ACC112 (cell line): ENCODE results near the gene FGGY.
A peak's percentile ranks its signal among the peaks of the same experiment; 100 is the strongest.
"Not testable (repeated sequence)": the region's sequence is repeated elsewhere in the genome, so short reads cannot be mapped to it uniquely, and the experiment has no call there.

ENCODE experiments used
- H2AFZ ChIP-seq: fragments of 200-600 bp; sonication (generic); one replicate; pipeline ENCODE4 v1.6.0; 2017; ENCODE audit warnings: antibody characterized with exemption, low read length; ENCODE audit not compliant: unreplicated experiment
- H3K27ac ChIP-seq: fragments of 200-600 bp; sonication (generic); 2 replicates; pipeline ENCODE4 v1.5.1; 2014; ENCODE audit warnings: low read depth, mild to moderate bottlenecking, antibody characterized with exemption, low read length, moderate library complexity
- H3K27me3 ChIP-seq: fragments of 200-600 bp; sonication (generic); 2 replicates; pipeline ENCODE4 v1.6.1; 2014; ENCODE audit warnings: mild to moderate bottlenecking, antibody characterized with exemption, low read length, moderate library complexity, mixed read lengths; ENCODE audit not compliant: insufficient read depth
- H3K36me3 ChIP-seq: fragments of 200-600 bp; sonication (generic); 2 replicates; pipeline ENCODE4 v1.6.1; 2016; ENCODE audit warnings: mild to moderate bottlenecking, antibody characterized with exemption, low read length, moderate library complexity, mixed read lengths; ENCODE audit not compliant: insufficient read depth
- H3K4me1 ChIP-seq: fragments of 200-600 bp; sonication (generic); one replicate; pipeline ENCODE4 v1.6.1; 2016; ENCODE audit warnings: low read length, mixed read lengths; ENCODE audit not compliant: insufficient read depth, unreplicated experiment, control insufficient read depth
- H3K4me3 ChIP-seq: fragments of 200-600 bp; sonication (generic); 2 replicates; pipeline ENCODE4 v1.5.1; 2014; ENCODE audit warnings: mild to moderate bottlenecking, low read depth, low read length
- H3K79me2 ChIP-seq: fragments of 200-600 bp; sonication (generic); one replicate; pipeline ENCODE4 v1.6.0; 2016; ENCODE audit warnings: low read length; ENCODE audit not compliant: control insufficient read depth, unreplicated experiment, insufficient read depth

Gene FGGY

GRCh38 chr1:59446257-59446901 lies 149.5 kb downstream of the FGGY start:
- H3K27ac ChIP-seq = peak overlapping the region; percentile 58
- no peaks in the 10 kb centered on the region for H3K79me2 ChIP-seq
- no peak overlapping the region for H2AFZ ChIP-seq

GRCh38 chr1:59452026-59452425 lies 155.1 kb downstream of the FGGY start:
- no peaks in the 10 kb centered on the region for H3K27me3 ChIP-seq
- H3K4me3 ChIP-seq = no peak overlapping the region
- H2AFZ ChIP-seq = no peak overlapping the region
- H3K27ac ChIP-seq = no peak overlapping the region
- peaks cover 24% of the 10 kb centered on the region for H3K4me1 ChIP-seq
- no peaks in the 10 kb centered on the region for H3K79me2 ChIP-seq
- no peaks in the 10 kb centered on the region for H3K36me3 ChIP-seq

More at GRCh38 chr1:59446257-59446901, 149.5 kb downstream of the FGGY start:
- Histone ChIP-seq H3K27me3 (no peaks in the 10 kb centered on the region), H3K4me1 (peaks cover 38% of the 10 kb centered on the region), H3K36me3 (no peaks in the 10 kb centered on the region), H3K4me3 (no peak overlapping the region)

GRCh38 chr1:59452559-59452958 lies 155.7 kb downstream of the FGGY start:
- H3K27me3 ChIP-seq = no peaks in the 10 kb centered on the region
- H3K4me3 ChIP-seq = no peak overlapping the region
- no peaks in the 10 kb centered on the region for H3K79me2 ChIP-seq
- no peak overlapping the region for H2AFZ ChIP-seq
- no peaks in the 10 kb centered on the region for H3K36me3 ChIP-seq
- peaks cover 24% of the 10 kb centered on the region for H3K4me1 ChIP-seq
- H3K27ac ChIP-seq = no peak overlapping the region

- Histone ChIP-seq H3K4me3 (no peak overlapping the region), H3K36me3 (no peaks in the 10 kb centered on the region), H3K79me2 (no peaks in the 10 kb centered on the region), H2AFZ (no peak overlapping the region), H3K4me1 (peaks cover 24% of the 10 kb centered on the region), H3K27ac (no peak overlapping the region), H3K27me3 (no peaks in the 10 kb centered on the region)
Observed at GRCh38 chr1:59453297-59453968, 156.5 kb downstream of the FGGY start.

GRCh38 chr1:59455206-59455605 lies 158.3 kb downstream of the FGGY start:
- Histone ChIP-seq H3K27me3 (no peaks in the 10 kb centered on the region), H3K4me3 (no peak overlapping the region), H3K79me2 (no peaks in the 10 kb centered on the region), H3K27ac (peak overlapping the region; percentile 27), H3K36me3 (no peaks in the 10 kb centered on the region), H2AFZ (peak overlapping the region; percentile 2), H3K4me1 (peaks cover 24% of the 10 kb centered on the region)

GRCh38 chr1:59457786-59458185 lies 160.9 kb downstream of the FGGY start:
- Histone ChIP-seq H2AFZ (no peak overlapping the region), H3K4me1 (peaks cover 24% of the 10 kb centered on the region), H3K27ac (no peak overlapping the region), H3K79me2 (no peaks in the 10 kb centered on the region), H3K36me3 (no peaks in the 10 kb centered on the region), H3K4me3 (no peak overlapping the region), H3K27me3 (no peaks in the 10 kb centered on the region)

GRCh38 chr1:59458884-59459283 lies 162.0 kb downstream of the FGGY start:
- no peak overlapping the region for H3K4me3 ChIP-seq
- no peaks in the 10 kb centered on the region for H3K36me3 ChIP-seq
- no peaks in the 10 kb centered on the region for H3K79me2 ChIP-seq
- no peaks in the 10 kb centered on the region for H3K27me3 ChIP-seq
- H3K4me1 ChIP-seq = peaks cover 15% of the 10 kb centered on the region
- H2AFZ ChIP-seq = no peak overlapping the region
- H3K27ac ChIP-seq = no peak overlapping the region

- H3K4me1 ChIP-seq, H3K79me2 ChIP-seq, H3K4me3 ChIP-seq, H3K27me3 ChIP-seq, H3K36me3 ChIP-seq, H2AFZ ChIP-seq, H3K27ac ChIP-seq: not testable (repeated sequence)
Observed at GRCh38 chr1:59462942-59463341, 166.0 kb downstream of the FGGY start.

GRCh38 chr1:59465478-59465877 lies 168.6 kb downstream of the FGGY start:
- not testable (repeated sequence) for H3K27ac ChIP-seq, H3K4me1 ChIP-seq, H3K36me3 ChIP-seq, H3K27me3 ChIP-seq, H2AFZ ChIP-seq, H3K4me3 ChIP-seq, H3K79me2 ChIP-seq

GRCh38 chr1:59468828-59469428 lies 172.0 kb downstream of the FGGY start:
- Histone ChIP-seq H3K36me3 (no peaks in the 10 kb centered on the region), H3K27ac (no peak overlapping the region), H3K4me3 (no peak overlapping the region), H3K27me3 (no peaks in the 10 kb centered on the region), H3K4me1 (no peaks in the 10 kb centered on the region), H3K79me2 (no peaks in the 10 kb centered on the region), H2AFZ (no peak overlapping the region)
